ENCODE measurements around the gene DCLK1.

The DCLK1 gene

DNA sequence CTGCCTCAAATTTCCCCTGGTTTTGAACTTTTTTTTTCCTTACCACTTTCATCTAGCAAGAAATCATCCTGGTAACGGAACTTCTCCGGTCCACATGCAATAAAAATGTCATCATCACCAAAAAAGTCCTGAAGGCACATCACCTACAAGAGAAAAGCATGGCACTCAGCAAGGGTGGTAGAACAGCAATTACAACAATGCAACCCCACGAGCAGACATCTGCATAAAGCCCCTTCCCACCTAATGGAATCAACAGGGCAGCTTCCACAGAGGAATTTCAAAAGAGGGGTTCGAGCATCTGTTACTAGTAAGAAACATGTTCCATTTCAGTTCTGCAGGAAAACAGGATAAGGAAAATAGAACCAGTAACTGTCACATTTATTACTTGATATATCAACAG lies 183.9 kb downstream of the DCLK1 start:
- DNase-seq (ENCODE audit: low read depth in 2 of 2) = no peak

DNA sequence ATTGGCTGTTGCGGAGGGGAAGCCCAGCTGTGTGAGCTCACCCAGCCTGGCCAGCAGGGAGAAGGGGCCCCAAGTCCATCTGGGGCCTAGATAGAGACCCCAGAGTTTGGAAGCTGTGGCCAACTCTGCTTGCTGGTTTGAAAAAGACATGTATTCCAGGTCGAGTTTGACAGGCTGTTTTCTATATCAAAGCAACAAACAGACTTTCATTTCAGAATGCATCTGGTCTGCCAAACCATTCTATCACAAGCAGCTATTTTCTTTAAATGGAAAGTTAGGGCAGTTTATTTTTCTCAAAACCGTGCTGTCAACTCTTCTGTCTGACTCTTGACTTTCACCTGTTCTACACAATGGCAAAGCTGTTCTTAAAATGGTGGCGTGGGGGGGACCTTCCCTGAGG lies 185.8 kb downstream of the DCLK1 start:
- no peak for DNase-seq (ENCODE audit: low read depth in 2 of 2)

DNA sequence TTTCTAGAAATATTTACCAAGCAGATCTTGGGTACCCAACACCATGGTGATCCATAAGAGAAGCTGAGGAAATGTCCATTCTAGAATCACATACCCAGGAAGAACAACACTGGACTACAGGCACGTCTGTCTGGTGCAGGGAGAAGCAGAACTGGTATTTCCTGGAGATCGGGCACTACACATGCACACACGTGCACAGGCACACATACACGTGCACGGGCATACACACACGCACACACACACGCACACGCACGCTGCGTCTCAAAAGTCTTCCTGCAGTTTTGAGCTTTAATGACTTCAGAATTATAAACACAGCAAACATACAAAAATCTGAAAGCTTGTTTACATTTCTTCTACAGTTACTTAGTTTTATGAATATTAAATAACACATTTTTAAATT lies 189.8 kb downstream of the DCLK1 start:
- no peak for DNase-seq (ENCODE audit: low read depth in 2 of 2)

DNA sequence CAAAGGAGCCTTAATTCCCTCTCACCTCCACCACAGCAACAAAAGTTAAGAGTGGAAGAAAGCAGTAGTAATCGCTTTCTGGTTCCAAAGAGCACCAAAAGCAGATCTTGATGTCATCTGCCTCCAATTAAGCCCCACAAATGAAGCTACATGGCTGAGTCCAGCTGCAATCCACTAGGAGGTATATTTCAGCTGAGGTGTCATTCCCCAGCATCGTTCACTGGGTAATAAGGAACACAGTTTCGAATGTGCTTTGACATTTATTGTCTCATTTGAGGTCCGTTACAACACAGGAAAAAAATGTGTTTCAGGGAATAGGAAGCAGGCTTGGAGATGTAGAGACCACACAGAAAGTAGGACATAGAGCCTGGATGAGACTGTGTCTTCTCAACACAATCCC lies 190.4 kb downstream of the DCLK1 start:
- DNase-seq (ENCODE audit: low read depth in 2 of 2) = no peak

DNA sequence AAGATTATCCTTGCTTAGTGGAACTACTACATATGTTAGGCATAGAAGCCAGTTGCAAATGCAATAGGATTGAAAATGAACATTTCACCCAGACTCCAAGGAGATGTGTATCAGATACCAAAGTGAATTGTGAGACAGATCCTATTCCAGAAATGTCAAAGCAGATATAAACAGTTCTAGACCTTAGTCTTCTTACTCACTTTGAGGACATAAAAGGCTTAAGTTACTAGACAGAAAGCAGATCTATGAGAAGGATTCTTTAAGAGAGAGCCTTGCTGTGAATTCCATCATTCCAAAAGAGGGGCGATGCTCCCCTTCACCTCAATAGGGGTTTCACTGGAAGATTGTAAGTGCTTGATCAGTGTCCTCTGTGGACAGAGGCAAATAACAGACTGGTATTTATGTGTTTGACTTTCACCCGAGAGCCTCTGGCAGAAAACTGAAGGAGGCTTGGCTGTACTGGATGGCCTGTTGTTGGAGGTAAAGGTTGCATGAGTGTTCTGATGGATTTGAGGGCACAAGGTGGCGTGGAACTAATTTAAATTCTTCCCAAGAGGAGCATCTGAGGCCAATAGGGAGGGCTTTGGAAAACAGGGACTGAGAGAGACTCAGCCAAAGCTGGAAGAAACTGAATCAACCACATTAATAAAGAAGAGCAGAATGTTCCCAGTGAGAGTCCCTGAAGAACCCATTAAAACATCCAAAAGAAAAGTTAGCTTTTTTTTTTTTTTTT lies 194.8 kb downstream of the DCLK1 start:
- no peak for DNase-seq (ENCODE audit: low read depth in 2 of 2)

DNA sequence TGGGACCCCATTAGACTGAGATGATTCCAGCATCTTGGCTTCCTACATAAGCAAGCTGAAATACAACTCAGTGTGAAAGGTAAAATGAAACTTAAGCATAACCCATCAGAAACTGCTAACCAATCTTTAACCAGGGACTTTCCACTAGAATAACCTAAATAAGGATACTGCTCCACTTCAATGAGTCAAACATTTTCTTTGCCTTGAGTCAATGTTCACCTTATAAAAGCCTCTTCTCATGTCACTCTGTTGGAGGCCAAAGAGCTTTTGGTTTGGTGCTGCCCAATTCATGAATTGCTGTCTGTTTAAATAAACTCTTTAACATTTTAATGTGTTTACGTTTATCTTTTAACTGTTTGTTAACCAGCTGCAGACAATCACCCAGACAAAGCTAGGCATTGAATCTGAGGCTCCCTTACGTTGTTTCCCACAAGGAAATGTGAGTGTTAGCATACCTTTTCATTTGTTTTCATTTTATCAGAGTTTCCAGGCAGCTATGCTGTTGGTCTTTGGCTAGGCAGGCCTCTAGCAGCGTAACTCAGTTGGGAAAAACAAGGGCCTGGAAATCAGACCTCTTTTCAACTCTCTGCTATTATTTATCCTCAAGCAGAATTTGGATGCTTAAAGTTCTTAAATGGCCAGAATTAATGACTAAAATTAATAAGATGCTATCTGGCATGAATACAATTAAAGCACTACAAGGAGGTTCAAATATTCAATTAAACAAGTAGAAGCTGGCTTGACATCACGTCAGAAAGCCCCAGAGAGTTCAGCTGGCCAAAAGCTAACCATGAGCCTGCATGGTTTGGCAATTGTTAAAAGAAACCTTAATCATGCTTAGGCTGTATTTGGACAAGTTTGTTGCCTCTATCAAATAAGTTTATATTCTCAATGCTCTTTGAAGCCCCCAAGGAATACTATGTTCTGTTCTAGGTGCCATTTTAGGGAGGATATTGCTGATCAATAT lies 200.2 kb downstream of the DCLK1 start:
- no peak for DNase-seq (ENCODE audit: low read depth in 2 of 2)

DNA sequence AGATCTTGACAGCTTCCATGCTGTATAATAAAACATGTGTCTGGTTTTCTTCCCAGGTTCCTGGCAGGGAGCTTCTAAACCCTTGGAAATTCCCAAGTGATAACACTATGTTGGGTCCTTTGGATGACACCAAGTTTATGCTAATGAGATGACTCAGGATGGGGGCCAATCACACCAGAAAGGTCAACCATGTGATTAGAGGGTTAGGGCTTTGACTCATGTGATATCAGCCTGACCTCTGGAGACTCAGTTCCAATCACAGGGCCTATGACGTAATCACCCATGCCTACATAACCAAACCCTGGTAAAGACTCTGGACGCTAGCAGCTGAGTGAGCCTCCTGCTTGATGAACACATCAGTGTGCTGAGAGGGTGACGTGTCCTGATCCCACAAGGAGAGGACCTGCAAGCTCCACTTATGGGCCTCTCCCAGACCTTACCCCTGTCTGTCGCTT lies 203.6 kb downstream of the DCLK1 start:
- DNase-seq (ENCODE audit: low read depth in 2 of 2) = no peak

DNA sequence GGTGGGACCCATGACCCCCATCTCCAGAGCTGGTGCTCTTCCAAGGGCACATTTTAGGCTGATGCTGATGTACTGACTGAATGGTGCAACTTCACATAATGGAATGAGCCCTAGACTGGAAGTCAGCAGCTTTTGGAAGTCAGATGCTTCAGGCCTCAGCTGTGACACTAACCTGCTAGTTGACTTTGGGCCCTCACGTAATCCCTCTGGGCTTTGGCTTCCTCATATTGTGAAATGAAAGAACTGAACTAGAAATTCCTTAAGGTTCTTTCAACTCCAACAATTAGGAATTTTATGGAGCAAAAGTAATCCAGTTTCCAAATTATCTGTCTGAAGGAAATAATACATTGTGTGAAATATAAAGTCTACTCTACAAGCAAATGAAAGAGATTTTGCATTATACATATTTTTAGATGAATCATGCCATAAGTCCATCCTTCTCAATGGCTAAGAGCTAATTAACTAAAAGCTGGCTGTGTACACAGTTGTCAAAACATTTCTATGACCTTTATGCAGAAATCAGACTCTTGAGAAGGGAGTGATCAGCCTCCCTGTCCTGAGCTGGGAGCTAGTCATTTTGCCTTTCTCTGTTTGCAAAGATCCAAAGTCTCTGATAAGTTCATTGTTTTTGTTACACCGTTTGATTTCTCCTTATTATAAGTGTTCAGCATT lies 204.2 kb downstream of the DCLK1 start:
- DNase-seq (ENCODE audit: low read depth in 2 of 2) = no peak

DNA sequence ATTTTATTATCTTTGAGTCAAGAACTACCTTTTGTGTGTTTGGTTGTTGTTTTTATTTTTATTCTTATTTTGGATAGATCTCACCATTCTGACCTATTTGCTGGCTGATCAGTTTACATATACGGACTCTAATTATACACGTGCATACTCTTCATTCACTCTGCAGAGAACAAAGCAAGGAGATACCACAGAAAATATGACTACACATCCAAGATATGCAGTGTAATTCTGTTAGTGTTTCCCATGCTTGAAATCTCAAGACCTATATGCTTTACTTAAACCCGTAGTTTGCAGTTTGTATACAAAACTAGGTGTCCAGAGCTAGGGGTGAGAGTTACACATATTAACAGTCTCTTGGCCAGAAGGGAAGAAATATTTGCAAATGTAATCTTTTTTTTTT lies 205.5 kb downstream of the DCLK1 start:
- no peak for DNase-seq (ENCODE audit: low read depth in 2 of 2)

DNA sequence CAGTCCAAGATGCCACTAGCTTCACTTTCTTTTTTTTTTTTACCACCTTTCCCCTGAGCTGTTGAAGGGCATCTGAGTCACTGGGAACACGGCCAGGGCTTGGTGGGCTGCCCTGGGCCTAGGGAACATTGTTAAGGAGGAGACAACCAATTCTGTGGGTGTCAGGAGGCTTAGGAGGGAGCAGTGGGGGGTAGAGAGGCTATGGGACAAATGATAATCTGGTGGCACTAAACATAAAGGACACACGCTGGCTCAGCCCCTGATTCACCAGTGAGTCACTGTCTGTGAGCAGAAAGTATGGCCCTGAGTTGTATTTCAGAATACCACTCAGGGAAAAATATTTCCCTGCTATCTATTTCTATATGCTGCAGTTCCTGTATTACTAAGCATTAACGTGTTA lies 207.8 kb downstream of the DCLK1 start:
- DNase-seq (ENCODE audit: low read depth in 2 of 2) = no peak

DNA sequence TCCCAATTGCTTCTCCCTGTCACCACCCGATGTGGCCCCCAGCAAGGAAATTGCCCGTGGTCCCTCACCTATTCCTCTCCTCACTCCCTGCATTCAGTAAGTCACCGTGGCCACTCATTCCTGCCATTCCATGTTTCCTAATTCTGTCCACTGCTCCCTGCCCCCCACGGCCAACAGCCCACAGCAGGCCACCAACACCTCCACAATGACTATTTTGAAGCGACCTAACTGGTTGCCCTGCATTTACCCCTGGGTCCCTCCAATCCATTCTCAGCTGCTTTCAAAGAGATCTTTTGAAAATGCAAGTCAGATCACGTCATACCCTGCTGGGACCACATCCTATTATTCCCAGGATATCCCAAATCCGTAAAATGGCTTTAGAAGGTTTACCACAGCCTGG lies 210.4 kb downstream of the DCLK1 start:
- no peak for DNase-seq (ENCODE audit: low read depth in 2 of 2)

DNA sequence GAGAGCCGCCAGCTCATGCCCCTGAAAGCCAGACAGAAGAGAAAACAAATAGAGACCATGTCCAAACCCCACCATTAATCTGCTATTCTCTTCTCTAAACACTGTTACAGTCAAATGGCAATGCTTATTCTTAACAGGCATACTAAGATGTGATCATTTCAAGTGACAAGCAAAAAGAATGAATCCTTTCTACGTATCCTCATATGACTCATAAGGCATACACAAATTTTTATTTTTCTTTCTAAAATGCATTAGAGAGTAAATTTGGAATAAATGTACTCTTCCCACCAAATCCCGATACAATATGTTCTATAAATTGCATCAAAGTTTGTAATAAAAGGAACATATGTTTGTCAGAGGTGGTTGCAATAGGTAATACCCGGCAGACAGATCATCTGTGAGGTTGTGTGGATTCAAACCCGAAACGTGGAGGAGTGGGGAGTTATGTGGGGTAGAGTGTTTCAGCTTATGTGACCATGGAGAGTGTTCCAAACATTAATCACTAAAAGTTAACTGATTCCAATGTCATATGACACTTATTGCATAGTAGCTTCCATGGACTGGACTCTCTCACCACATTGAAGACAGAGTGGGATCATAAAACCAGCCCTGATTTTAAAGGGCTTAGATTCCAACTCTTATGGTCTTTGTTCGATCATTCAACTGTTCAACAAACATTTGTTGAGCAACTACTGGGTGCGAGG lies 213.1 kb downstream of the DCLK1 start:
- DNase-seq (ENCODE audit: low read depth in 2 of 2) = no peak

DNA sequence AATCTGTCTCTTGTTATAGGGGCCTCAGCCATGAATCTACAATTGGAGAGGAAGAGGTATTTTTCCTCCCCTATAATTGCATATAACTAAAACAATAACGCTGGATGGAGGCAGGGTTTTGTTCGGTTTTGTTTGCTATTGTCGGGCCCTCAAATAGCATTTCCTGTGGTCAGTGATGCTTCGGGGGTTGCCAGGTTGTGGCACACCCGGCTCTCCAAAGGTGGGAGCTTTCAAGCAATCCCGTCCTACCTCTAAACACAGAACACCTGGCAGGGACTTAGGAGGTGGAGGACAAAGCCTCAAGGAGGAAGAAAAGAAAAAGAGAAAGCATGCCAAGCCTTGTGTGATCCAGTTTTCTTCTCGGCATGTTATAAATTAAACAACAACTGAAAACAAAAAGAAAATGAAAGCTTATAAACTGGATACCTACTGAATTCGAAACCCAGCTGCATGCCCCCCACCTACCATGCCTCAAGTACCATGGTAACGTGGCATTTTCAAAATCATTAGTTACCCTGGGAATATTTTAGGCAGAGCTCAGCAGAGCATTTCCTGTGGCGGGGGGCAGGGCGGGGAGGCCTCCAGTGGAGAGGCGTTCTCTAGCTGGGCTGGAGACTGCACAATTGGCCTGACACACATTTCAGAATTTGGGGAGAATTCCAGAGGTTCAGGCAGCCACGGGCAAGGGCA lies 213.8 kb downstream of the DCLK1 start:
- no peak for DNase-seq (ENCODE audit: low read depth in 2 of 2)

DNA sequence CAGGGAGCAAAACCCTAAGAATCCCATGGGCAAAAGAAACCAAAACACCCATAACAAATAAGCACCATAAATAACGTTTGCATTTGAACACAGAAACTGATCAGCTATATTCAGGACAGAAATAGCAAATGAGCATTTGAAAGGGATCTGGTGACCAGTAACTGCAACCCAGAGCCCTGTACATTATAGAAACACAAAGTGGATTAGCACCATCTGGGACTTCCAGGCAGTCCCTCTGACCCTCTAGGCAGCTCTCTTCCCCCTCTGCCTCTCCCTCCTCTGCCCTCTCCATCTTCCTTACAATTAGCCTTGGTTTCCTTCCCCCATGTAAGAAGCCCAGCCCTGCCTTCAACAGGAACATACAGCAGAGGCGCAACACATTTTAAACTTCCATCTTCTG lies 215.0 kb downstream of the DCLK1 start:
- DNase-seq (ENCODE audit: low read depth in 2 of 2) = no peak

DNA sequence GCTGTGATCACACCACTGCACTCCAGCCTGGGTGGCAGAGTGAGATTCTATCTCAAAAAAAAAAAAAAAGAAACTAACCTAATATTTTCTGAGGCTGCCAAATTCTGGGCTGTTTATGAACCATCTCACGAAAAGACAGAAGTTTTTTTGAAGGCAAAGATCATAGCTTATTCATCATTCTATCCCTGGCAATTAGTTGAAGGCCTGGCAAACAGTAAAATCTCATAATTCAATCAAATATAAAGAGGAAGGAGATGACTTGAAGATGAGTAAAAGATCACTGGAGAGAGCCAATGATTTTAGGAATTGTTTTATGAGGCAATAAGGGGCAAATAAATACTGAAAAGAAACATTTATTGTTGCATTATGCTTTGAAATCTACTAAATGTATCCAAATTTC lies 216.5 kb downstream of the DCLK1 start:
- DNase-seq (ENCODE audit: low read depth in 2 of 2) = no peak

DNA sequence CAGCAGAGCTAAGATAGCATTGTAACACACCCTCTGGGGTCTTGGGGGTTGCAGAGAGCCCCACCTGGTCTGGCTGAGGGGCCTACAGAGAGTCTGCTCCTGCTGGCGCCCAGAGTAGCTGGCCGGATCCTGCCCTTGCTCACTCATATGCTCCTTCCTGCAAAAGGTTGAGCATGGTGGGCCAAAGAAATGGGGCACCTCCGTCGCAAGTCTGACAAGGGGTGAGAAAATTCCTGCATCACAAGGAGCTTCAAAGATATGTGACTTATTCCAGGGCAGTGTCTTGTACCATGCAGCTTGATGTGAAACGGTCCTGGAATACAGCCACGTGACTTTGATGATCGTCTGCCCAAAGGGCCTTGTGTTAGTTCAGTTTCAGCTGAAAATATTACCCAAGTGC lies 218.3 kb downstream of the DCLK1 start:
- DNase-seq (ENCODE audit: low read depth in 2 of 2) = no peak

DNA sequence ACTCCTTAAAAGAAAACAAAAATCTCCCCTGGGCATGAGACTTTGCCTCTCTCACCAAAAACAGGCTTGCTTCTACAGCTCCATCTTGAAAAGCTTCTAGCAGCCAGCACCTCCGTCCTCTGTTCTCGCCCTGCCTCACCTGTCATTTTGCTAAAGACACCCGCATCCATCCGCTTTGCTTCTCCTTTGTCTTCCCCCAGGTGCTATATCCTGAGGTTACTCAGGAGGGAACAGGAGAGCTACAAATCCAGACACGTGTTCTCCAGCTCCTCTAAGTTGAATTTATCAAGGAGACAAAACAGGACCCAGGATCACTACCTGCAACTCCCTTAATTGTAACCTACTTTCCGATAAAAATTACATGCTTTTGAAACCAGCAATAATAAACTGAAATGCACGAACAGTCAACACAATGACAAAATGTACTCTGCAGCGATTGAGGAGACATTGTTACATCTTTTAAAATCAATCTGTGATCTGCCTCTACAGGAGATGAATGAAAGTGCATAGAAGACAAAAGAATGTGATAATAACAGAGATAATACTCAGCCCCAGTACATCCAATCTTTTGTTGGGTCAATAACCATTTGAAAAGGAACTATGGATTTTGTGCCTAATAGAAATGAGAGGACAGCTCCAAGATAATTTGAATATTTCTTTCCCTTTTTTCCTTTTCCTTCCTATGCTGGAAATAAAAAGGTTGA lies 221.2 kb downstream of the DCLK1 start:
- DNase-seq (ENCODE audit: low read depth in 2 of 2) = no peak

DNA sequence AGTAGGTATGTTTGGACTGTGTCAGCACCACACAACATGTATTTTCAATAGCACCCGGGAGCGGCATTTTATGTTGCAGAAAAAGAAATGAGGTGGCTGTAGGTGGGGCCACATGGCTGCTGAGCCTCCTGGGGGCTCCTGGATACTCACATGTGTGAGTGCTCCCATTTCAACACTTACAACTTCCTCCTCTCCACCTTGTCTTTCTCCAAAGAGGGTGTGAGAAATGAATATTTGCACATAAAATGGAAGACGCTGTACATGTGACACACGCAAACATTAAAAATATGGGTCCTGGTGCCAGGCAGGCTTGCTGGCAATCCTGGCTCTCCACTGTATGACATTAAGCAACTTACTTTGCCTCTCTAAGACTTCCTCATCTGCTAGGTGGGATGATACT lies 222.1 kb downstream of the DCLK1 start:
- no peak for DNase-seq (ENCODE audit: low read depth in 2 of 2)

DNA sequence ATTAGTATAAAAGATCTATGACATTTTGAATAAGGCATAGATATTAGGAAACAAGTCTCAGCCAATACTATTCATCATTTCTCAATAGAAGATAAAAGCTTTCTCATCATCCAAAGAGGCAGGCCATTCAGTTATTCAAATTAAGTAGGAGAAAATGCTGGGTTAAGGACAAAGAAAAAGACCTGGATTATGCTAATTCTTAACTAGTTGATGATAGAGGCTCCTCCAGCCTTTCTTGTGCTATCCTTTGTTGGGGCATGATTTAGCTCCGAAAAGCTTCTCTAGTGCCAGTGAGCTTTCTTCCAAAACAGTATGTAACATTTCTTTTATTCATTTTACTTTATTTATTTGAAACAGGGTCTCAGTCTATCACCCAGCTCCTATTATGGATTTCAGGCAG lies 223.0 kb downstream of the DCLK1 start:
- DNase-seq (ENCODE audit: low read depth in 2 of 2) = no peak

DNA sequence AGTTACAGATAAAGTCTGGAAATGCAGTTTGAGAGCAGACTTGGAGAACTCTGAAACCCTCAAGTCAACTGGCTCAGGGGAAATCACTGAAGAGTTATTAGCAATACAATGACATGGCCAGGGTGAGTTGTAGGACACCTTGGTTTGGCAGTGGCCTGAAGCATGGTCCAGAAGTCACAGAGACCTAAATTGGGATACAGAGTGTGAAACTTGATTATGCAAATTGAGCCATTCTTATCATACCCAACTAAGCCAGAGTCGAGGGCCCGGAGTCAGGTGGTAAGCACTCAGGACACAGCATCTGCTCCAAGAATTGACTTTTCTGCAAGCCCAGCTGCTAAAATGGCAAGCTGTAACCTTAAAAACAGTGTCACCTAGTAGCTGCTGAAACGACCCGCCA lies 224.5 kb downstream of the DCLK1 start:
- no peak for DNase-seq (ENCODE audit: low read depth in 2 of 2)

DNA sequence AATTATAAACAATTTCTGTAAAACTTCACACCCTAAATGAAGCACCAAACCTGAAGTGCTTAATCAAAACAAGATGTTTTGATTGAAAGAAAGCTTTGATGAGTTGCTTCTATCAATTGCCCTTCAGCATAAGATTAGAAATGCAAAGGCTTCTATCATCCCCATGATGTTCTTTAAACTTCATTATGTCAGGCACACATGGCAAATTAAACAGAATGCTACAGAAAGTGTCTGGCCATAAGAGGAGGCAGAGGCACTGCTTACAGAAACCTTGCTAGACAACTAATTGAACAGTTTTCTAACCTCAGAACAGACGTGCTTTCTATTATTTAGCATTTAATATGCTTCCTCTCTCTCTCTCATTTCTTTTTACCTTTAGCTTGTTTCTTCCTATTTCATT lies 228.1 kb downstream of the DCLK1 start:
- DNase-seq (ENCODE audit: low read depth in 2 of 2) = no peak
